ENCODE data around the gene MYH14. TPM values are rescaled to one million over a fixed set of nuclear protein-coding genes. Genes with fewer than 3 reads are reported as not detected.

Gene MYH14
- total and polyA plus RNA-seq, 2 of the 8 experiments (the other 6 are each of a cell fraction or from before 2014, with no cell fraction given): 17.3 to 28.6 TPM

DNA sequence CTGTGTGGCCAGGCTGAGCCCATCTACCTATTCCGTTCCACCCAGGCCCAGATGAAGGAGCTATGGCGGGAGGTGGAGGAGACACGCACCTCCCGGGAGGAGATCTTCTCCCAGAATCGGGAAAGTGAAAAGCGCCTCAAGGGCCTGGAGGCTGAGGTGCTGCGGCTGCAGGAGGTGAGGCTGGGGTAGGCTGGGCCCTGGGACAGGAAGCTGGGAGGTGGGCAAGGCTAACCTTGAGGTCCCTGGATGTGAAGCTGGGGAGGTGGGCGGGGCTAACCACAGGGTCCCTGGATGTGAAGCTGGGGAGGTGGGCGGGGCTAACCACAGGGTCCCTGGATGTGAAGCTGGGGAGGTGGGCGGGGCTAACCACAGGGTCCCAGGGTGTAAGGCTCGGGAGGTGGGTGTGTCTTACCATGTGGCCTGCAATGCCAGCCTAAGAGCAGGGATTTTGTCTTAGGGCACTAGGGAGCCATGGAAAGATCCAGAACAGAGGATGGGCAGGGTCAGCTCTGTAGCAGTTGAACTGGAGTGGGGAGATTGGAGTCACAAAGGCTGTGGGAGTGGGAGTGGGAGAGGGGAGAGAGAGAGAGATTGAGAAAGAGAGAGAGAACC is 88.9 kb downstream of the MYH14 start:
- H4K8ac ChIP-seq (ENCODE audit: extremely low read depth, insufficient read depth, low read length): no peak overlapping the region; the same call in 1 of the 2 replicates

More for the DNA sequence above, 88.9 kb downstream of the MYH14 start:
- H2BK15ac ChIP-seq (ENCODE audit: low read length): peak overlapping the region; percentile 81; the same call in 1 of the 2 replicates
- FAIRE-seq (peak; percentile 50), DNase-seq (ENCODE audit: low read depth in 1 of 2, low spot score in 2 of 2) (peak in 1 of 2 experiments; percentile 69)
- no peaks in the 10 kb centered on the region for H3K79me2 ChIP-seq (ENCODE audit: control insufficient read depth in 1 of 2, insufficient read depth in 2 of 2, low read length in 2 of 2)
- no peaks in the 10 kb centered on the region for H3K9me3 ChIP-seq (ENCODE audit: insufficient read depth in 2 of 2, low read depth in 1 of 2, low read length in 1 of 2)
- H2AK5ac ChIP-seq (ENCODE audit: low read depth, low read length): no peak overlapping the region
- no peak overlapping the region for H4K91ac ChIP-seq (replicated peaks; ENCODE audit: insufficient read length, low read length)
- H3K4me1 ChIP-seq (replicated peaks in 1 of 4; ENCODE audit: control insufficient read depth in 3 of 4, insufficient read depth in 4 of 4, low read length in 3 of 4): peaks cover 0 to 20% (median 4%) of the 10 kb centered on the region in 4 experiments; a peak in 5 of 7 replicates
- WGBS, 2 experiments (ENCODE audit: extremely low coverage in 1 of 2, insufficient coverage in 1 of 2, insufficient read length in 1 of 2, insufficient replicate concordance in 2 of 2, low coverage in 1 of 2, low lambda C conversion rate in 2 of 2, missing lambda C conversion rate in 1 of 2): 71% methylated on average over 7 of the region's 11 CpGs; no CpG with 5 or more reads in 1 of the 2 experiments
- H4K5ac ChIP-seq (ENCODE audit: insufficient read length, low read depth, low read length): no peak overlapping the region
- no peak overlapping the region for H2BK120ac ChIP-seq (replicated peaks; ENCODE audit: low read depth, low read length)
- no peaks in the 10 kb centered on the region for H3K27me3 ChIP-seq (replicated peaks in 1 of 4; ENCODE audit: control insufficient read depth in 3 of 4, extremely low read depth in 1 of 4, insufficient read depth in 3 of 4, low read length in 3 of 4)
- H3K79me1 ChIP-seq (ENCODE audit: low read depth, low read length): no peaks in the 10 kb centered on the region; the same call in 1 of the 2 replicates
- H3K4ac ChIP-seq (replicated peaks; ENCODE audit: insufficient read length, low read depth, low read length): peak overlapping the region; percentile 46
- peaks cover 2 to 11% (median 8%) of the 10 kb centered on the region in 4 experiments; a peak in 4 of 8 replicates for H3K36me3 ChIP-seq (ENCODE audit: control insufficient read depth in 2 of 4, insufficient read depth in 4 of 4, low read length in 3 of 4)
- no peak overlapping the region for H3K9ac ChIP-seq (replicated peaks in 1 of 4; ENCODE audit: extremely low read depth in 1 of 4, low read depth in 3 of 4, low read length in 3 of 4)
- peak overlapping the region; percentile 71 for H3K18ac ChIP-seq (ENCODE audit: extremely low read depth, low read length)
- H3K4me2 ChIP-seq (ENCODE audit: insufficient read depth in 1 of 2, low read depth in 2 of 2, low read length in 2 of 2): peak overlapping the region in 1 of 2 experiments; percentile 39; a peak in 2 of 4 replicates
- peak overlapping the region; percentile 10; the same call in 1 of the 2 replicates for H2BK5ac ChIP-seq (ENCODE audit: low read depth, low read length)
- peaks cover 3% of the 10 kb centered on the region; the same call in 1 of the 2 replicates for H3K23me2 ChIP-seq (ENCODE audit: low read depth, low read length)
- ChIA-PET CTCF (ENCODE audit: partially characterized antibody) (interaction anchor here (0.6 to 3.0 kb wide), 12 partner anchors 12 to 144 kb away, joined by 3 to 12 read pairs (median 4); no protein-coding TSS in a partner anchor), POLR2A (ENCODE audit: partially characterized antibody) (interaction anchor here (1.0 to 1.8 kb wide), 4 partner anchors 13 to 287 kb away, joined by 4 to 5 read pairs (median 4); no protein-coding TSS in a partner anchor)
- no peak overlapping the region for H2AFZ ChIP-seq (ENCODE audit: low read length)
- no peak overlapping the region for H3K4me3 ChIP-seq (ENCODE audit: extremely low read depth in 1 of 4, insufficient read depth in 2 of 4, low read depth in 3 of 4, low read length in 4 of 4)
- no peak overlapping the region for H3K27ac ChIP-seq (ENCODE audit: low read depth, low read length)
- H2BK20ac ChIP-seq (ENCODE audit: low read length): no peak overlapping the region
- peaks cover 0 to 2% of the 10 kb centered on the region in 2 experiments for H4K20me1 ChIP-seq (replicated peaks in 1 of 2; ENCODE audit: control insufficient read depth in 1 of 2, insufficient read depth in 2 of 2, low read length in 2 of 2)
- peak overlapping the region; percentile 87; the same call in 1 of the 2 replicates for H2BK12ac ChIP-seq (ENCODE audit: low read depth, low read length)
- no peak overlapping the region for H3K56ac ChIP-seq (replicated peaks; ENCODE audit: insufficient read length, low read depth, low read length)
- no peak overlapping the region for H3K23ac ChIP-seq (ENCODE audit: insufficient read length)
- TF ChIP-seq, protein P1, sequence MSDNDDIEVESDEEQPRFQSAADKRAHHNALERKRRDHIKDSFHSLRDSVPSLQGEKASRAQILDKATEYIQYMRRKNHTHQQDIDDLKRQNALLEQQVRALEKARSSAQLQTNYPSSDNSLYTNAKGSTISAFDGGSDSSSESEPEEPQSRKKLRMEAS (IDR thresholded peaks at IDR 0.05): peak; percentile 60; the same call in 1 of the 2 replicates
- no peak for TF ChIP-seq TCF12 (IDR thresholded peaks at IDR 0.05; ENCODE audit: low read depth, low read length)
- no peak overlapping the region for H3K14ac ChIP-seq (ENCODE audit: insufficient read length)
